Activated T-helper 17 cell treated with anti-CD3 and anti-CD28 coated beads, Interleukin-2, amount 50 U/mL, for 72 hours (primary cell): ENCODE results near the gene LRIG1. TPM values are rescaled to one million over a fixed set of nuclear protein-coding genes. Genes with fewer than 3 reads are reported as not detected.

Experiments
- ATAC-seq: fragments of 150-1000 bp; cut with Tn5 transposase; replicated peaks from 2 replicates; pipeline ENCODE4 v1.10.0; 2021; ENCODE audit warnings: mild to moderate bottlenecking, moderate library complexity
- H3K27ac Mint-ChIP-seq: one replicate; pipeline ENCODE4 v1.8.0; 2022; ENCODE audit warnings: mixed read lengths
- H3K27me3 Mint-ChIP-seq: one replicate; pipeline ENCODE4 v1.8.0; 2022; ENCODE audit warnings: mixed read lengths
- H3K36me3 Mint-ChIP-seq: one replicate; pipeline ENCODE4 v1.8.0; 2022; ENCODE audit warnings: low read depth, mild to moderate bottlenecking, mixed read lengths
- H3K4me1 Mint-ChIP-seq: one replicate; pipeline ENCODE4 v1.8.0; 2022; ENCODE audit warnings: mixed read lengths
- H3K4me3 Mint-ChIP-seq: one replicate; pipeline ENCODE4 v1.8.0; 2022; ENCODE audit warnings: mild to moderate bottlenecking, mixed read lengths
- H3K9me3 Mint-ChIP-seq: one replicate; pipeline ENCODE4 v1.8.0; 2022; ENCODE audit warnings: mixed read lengths
- total RNA-seq, 2 donors: library from RNA; stranded (reverse); gene quantifications; one replicate each; pipeline ENCODE4 v1.2.3, GENCODE V29; 2022

Gene LRIG1
- total RNA-seq, 2 donors from 2014 or later: 43.3 to 54.1 TPM

GRCh38 chr3:66410976-66411375, 89.8 kb downstream of the LRIG1 start:
- Mint-ChIP-seq H3K4me3 (no peak overlapping the region), H3K27me3 (no peaks in the 10 kb centered on the region), H3K9me3 (no peaks in the 10 kb centered on the region), H3K27ac (peak overlapping the region; percentile 74), H3K4me1 (peaks cover 4% of the 10 kb centered on the region), H3K36me3 (peaks cover 100% of the 10 kb centered on the region)
- no peak for ATAC-seq

GRCh38 chr3:66409771-66410754, 90.8 kb downstream of the LRIG1 start:
- Mint-ChIP-seq H3K4me1 (peaks cover 4% of the 10 kb centered on the region), H3K27me3 (no peaks in the 10 kb centered on the region), H3K9me3 (no peaks in the 10 kb centered on the region), H3K27ac (peak overlapping the region; percentile 74), H3K4me3 (no peak overlapping the region), H3K36me3 (peaks cover 99% of the 10 kb centered on the region)
- no peak for ATAC-seq

GRCh38 chr3:66407611-66408218, 93.1 kb downstream of the LRIG1 start:
- ATAC-seq: peak; percentile 88
- no peaks in the 10 kb centered on the region for H3K9me3 Mint-ChIP-seq
- H3K27me3 Mint-ChIP-seq: no peaks in the 10 kb centered on the region
- peaks cover 96% of the 10 kb centered on the region for H3K36me3 Mint-ChIP-seq
- peak overlapping the region; percentile 74 for H3K27ac Mint-ChIP-seq
- H3K4me1 Mint-ChIP-seq: no peaks in the 10 kb centered on the region
- H3K4me3 Mint-ChIP-seq: no peak overlapping the region

GRCh38 chr3:66406831-66407610, 93.8 kb downstream of the LRIG1 start:
- no peaks in the 10 kb centered on the region for H3K9me3 Mint-ChIP-seq
- no peak overlapping the region for H3K27ac Mint-ChIP-seq
- H3K36me3 Mint-ChIP-seq: peaks cover 96% of the 10 kb centered on the region
- H3K27me3 Mint-ChIP-seq: no peaks in the 10 kb centered on the region
- no peak overlapping the region for H3K4me3 Mint-ChIP-seq
- no peak for ATAC-seq
- H3K4me1 Mint-ChIP-seq: no peaks in the 10 kb centered on the region

GRCh38 chr3:66406163-66406562, 94.7 kb downstream of the LRIG1 start:
- H3K36me3 Mint-ChIP-seq: peaks cover 96% of the 10 kb centered on the region
- no peaks in the 10 kb centered on the region for H3K9me3 Mint-ChIP-seq
- no peak for ATAC-seq
- no peaks in the 10 kb centered on the region for H3K4me1 Mint-ChIP-seq
- no peaks in the 10 kb centered on the region for H3K27me3 Mint-ChIP-seq
- H3K4me3 Mint-ChIP-seq: no peak overlapping the region
- H3K27ac Mint-ChIP-seq: no peak overlapping the region

GRCh38 chr3:66405701-66406091, 95.1 kb downstream of the LRIG1 start:
- Mint-ChIP-seq H3K36me3 (peaks cover 95% of the 10 kb centered on the region), H3K27me3 (no peaks in the 10 kb centered on the region), H3K4me1 (no peaks in the 10 kb centered on the region), H3K9me3 (no peaks in the 10 kb centered on the region), H3K4me3 (no peak overlapping the region), H3K27ac (no peak overlapping the region)
- ATAC-seq: no peak

GRCh38 chr3:66404903-66405700, 95.7 kb downstream of the LRIG1 start:
- Mint-ChIP-seq H3K4me3 (no peak overlapping the region), H3K4me1 (no peaks in the 10 kb centered on the region), H3K27ac (no peak overlapping the region), H3K27me3 (no peaks in the 10 kb centered on the region), H3K36me3 (peaks cover 89% of the 10 kb centered on the region), H3K9me3 (no peaks in the 10 kb centered on the region)
- no peak for ATAC-seq

- no peaks in the 10 kb centered on the region for H3K4me1 Mint-ChIP-seq
- peaks cover 85% of the 10 kb centered on the region for H3K36me3 Mint-ChIP-seq
- H3K27me3 Mint-ChIP-seq: no peaks in the 10 kb centered on the region
- ATAC-seq: no peak
- H3K4me3 Mint-ChIP-seq: no peak overlapping the region
- H3K9me3 Mint-ChIP-seq: no peaks in the 10 kb centered on the region
- peak overlapping the region; percentile 31 for H3K27ac Mint-ChIP-seq
Observed at GRCh38 chr3:66404197-66404596, 96.6 kb downstream of the LRIG1 start.

- peak overlapping the region; percentile 10 for H3K27ac Mint-ChIP-seq
- H3K36me3 Mint-ChIP-seq: peaks cover 85% of the 10 kb centered on the region
- no peaks in the 10 kb centered on the region for H3K27me3 Mint-ChIP-seq
- H3K9me3 Mint-ChIP-seq: no peaks in the 10 kb centered on the region
- H3K4me3 Mint-ChIP-seq: no peak overlapping the region
- no peak for ATAC-seq
- H3K4me1 Mint-ChIP-seq: no peaks in the 10 kb centered on the region
Observed at GRCh38 chr3:66403323-66403990, 97.4 kb downstream of the LRIG1 start.

GRCh38 chr3:66402596-66403290, 98.1 kb downstream of the LRIG1 start:
- Mint-ChIP-seq H3K27me3 (no peaks in the 10 kb centered on the region), H3K4me3 (no peak overlapping the region), H3K9me3 (no peaks in the 10 kb centered on the region), H3K27ac (peak overlapping the region; percentile 10), H3K36me3 (peaks cover 85% of the 10 kb centered on the region), H3K4me1 (no peaks in the 10 kb centered on the region)
- no peak for ATAC-seq

GRCh38 chr3:66401675-66402491, 98.9 kb downstream of the LRIG1 start:
- H3K9me3 Mint-ChIP-seq: no peaks in the 10 kb centered on the region
- H3K4me3 Mint-ChIP-seq: no peak overlapping the region
- peaks cover 85% of the 10 kb centered on the region for H3K36me3 Mint-ChIP-seq
- ATAC-seq: no peak
- H3K4me1 Mint-ChIP-seq: no peaks in the 10 kb centered on the region
- H3K27me3 Mint-ChIP-seq: no peaks in the 10 kb centered on the region
- peak overlapping the region; percentile 10 for H3K27ac Mint-ChIP-seq

- H3K27me3 Mint-ChIP-seq: no peaks in the 10 kb centered on the region
- H3K27ac Mint-ChIP-seq: peak overlapping the region; percentile 10
- H3K4me1 Mint-ChIP-seq: no peaks in the 10 kb centered on the region
- no peak overlapping the region for H3K4me3 Mint-ChIP-seq
- H3K36me3 Mint-ChIP-seq: peaks cover 85% of the 10 kb centered on the region
- ATAC-seq: no peak
- no peaks in the 10 kb centered on the region for H3K9me3 Mint-ChIP-seq
Observed at GRCh38 chr3:66401157-66401550, 99.7 kb downstream of the LRIG1 start.
